Kidney (tissue), 14 donors: Measurements from ENCODE around the gene APH1B. TPM values are rescaled to one million over a fixed set of nuclear protein-coding genes. Genes with fewer than 3 reads are reported as not detected.

Experiments used
- DNase-seq, 5 donors: peaks; one replicate each; pipeline ENCODE4 v3.0.0-alpha.2; 2013 to 2020
- FAIRE-seq: peaks from 2 replicates; lab custom pipeline; 2012; peaks lifted over from hg19 to GRCh38; lab: Jason Lieb, UNC
- H3K27ac ChIP-seq, 2 donors: one replicate each; pipeline ENCODE4 v1.7.0; 2013; ENCODE audit warnings: low read depth in 2 of 2, low read length in 2 of 2, inconsistent platforms in 1 of 2
- H3K27me3 ChIP-seq: one replicate; pipeline ENCODE4 v1.7.1; 2013; ENCODE audit warnings: low read length, inconsistent platforms; ENCODE audit not compliant: control insufficient read depth, insufficient read depth
- H3K36me3 ChIP-seq, 3 donors: one replicate each; pipeline versions ENCODE4 v1.7.0 to v1.7.1; 2013; ENCODE audit warnings: low read length in 3 of 3, control low read depth in 1 of 3, inconsistent platforms in 1 of 3; ENCODE audit not compliant: insufficient read depth in 3 of 3, control insufficient read depth in 2 of 3
- H3K4me1 ChIP-seq, 3 donors: one replicate each; pipeline versions ENCODE4 v1.7.0 to v1.7.1; 2013; ENCODE audit warnings: low read length in 3 of 3, inconsistent platforms in 1 of 3, low read depth in 1 of 3; ENCODE audit not compliant: control insufficient read depth in 2 of 3, insufficient read depth in 2 of 3
- H3K4me3 ChIP-seq, 3 donors: one replicate each; pipeline versions ENCODE4 v1.7.0 to v1.8.1; 2013; ENCODE audit warnings: low read length in 3 of 3, control low read depth in 1 of 3, inconsistent platforms in 1 of 3
- H3K9ac ChIP-seq, 3 donors: one replicate each; pipeline versions ENCODE4 v1.7.0 to v1.7.1; 2013; ENCODE audit warnings: low read length in 3 of 3, control low read depth in 1 of 3, inconsistent platforms in 1 of 3
- H3K9me3 ChIP-seq, 3 donors: one replicate each; pipeline versions ENCODE4 v1.7.0 to v1.7.1; 2013; ENCODE audit warnings: low read length in 3 of 3, control low read depth in 1 of 3, inconsistent platforms in 1 of 3; ENCODE audit not compliant: control insufficient read depth in 2 of 3, insufficient read depth in 1 of 3
- intact Hi-C: fragments of 100-400 bp; cut with DNase I; formaldehyde crosslinking; loops from one replicate; pipeline ENCODE4 v1.11.1; 2022
- polyA plus RNA-seq: library from polyadenylated mRNA; stranded (reverse); fragments of 350-450 nt; fragmentation: Illumina TruSeq; extraction: RNeasy Lipid Tissue Mini Kit (QIAGEN cat#74804); gene quantifications from one replicate; pipeline ENCODE4 v1.2.3, GENCODE V29; 2014; ENCODE audit warnings: low read depth, low replicate concordance; ENCODE audit not compliant: insufficient read depth
- total RNA-seq: library from RNA; stranded (reverse); fragmentation: NEBNext Ultra II Directional; extraction: Animal tissue kit (Norgen Biotek cat#: 25700); gene quantifications from one replicate; pipeline ENCODE4 v1.2.1, GENCODE V29; 2021
- TF ChIP-seq, protein P1 (sequence below): IDR thresholded peaks from 3 replicates; pipeline ENCODE4 v1.5.1; 2012; ENCODE audit warnings: mild to moderate bottlenecking, moderate library complexity, borderline replicate concordance; ENCODE audit not compliant: insufficient read depth; ENCODE audit errors: extremely low read depth
- donor health status: control.
- donor health status: control.
- donor health status: control.
- donor health status: control.
- donor health status: control.
- donor health status: DM: yes; HTN: yes; CAD: no.
- donor health status: Normal renal cell carcinoma (clear cell type).

The APH1B gene
- total and polyA plus RNA-seq, 2 donors from 2014 or later = 12.3 to 22.4 TPM

- DNase-seq (peak in 2 of 5 donors; percentile 24 to 64), FAIRE-seq (peak; percentile 74)
- peaks cover 5 to 7% (median 6%) of the 10 kb centered on the region in 3 donors for H3K4me1 ChIP-seq
- H3K4me3 ChIP-seq = no peak overlapping the region
- peak overlapping the region; percentile 18 to 52 for H3K27ac ChIP-seq
- intact Hi-C loops = no loop called here
- TF ChIP-seq, protein P1, sequence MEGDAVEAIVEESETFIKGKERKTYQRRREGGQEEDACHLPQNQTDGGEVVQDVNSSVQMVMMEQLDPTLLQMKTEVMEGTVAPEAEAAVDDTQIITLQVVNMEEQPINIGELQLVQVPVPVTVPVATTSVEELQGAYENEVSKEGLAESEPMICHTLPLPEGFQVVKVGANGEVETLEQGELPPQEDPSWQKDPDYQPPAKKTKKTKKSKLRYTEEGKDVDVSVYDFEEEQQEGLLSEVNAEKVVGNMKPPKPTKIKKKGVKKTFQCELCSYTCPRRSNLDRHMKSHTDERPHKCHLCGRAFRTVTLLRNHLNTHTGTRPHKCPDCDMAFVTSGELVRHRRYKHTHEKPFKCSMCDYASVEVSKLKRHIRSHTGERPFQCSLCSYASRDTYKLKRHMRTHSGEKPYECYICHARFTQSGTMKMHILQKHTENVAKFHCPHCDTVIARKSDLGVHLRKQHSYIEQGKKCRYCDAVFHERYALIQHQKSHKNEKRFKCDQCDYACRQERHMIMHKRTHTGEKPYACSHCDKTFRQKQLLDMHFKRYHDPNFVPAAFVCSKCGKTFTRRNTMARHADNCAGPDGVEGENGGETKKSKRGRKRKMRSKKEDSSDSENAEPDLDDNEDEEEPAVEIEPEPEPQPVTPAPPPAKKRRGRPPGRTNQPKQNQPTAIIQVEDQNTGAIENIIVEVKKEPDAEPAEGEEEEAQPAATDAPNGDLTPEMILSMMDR = no peak
- H3K9ac ChIP-seq = no peak overlapping the region
- no peaks in the 10 kb centered on the region for H3K36me3 ChIP-seq
- H3K27me3 ChIP-seq = no peaks in the 10 kb centered on the region
- no peaks in the 10 kb centered on the region for H3K9me3 ChIP-seq
Observed at GRCh38 chr15:63306492-63307073, 29.2 kb downstream of the APH1B start.

- no peak for FAIRE-seq
Observed at GRCh38 chr15:63308491-63308890, 31.1 kb downstream of the APH1B start.

DNA sequence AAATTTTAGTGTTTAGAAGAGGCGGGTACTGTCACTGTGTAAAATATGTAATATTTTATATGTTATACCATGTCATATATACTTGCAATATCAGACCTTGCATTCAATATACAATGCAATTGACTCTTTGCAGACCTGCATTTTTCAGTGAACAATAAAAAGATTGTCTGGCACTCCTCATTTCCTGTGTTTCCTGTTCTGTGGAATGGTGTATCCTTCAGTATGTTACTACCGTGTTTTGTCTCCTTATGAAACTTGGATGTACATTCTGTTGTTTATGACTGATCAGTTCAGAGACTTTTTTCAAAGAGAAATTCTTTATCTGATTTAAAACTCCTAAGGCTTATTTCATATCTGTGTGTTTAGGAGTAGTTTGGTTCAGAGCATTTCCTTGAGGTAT lies 31.5 kb downstream of the APH1B start:
- Histone ChIP-seq H3K9me3 (no peaks in the 10 kb centered on the region), H3K4me3 (no peak overlapping the region), H3K27ac (no peak overlapping the region), H3K36me3 (no peaks in the 10 kb centered on the region), H3K4me1 (peaks cover 5 to 7% (median 6%) of the 10 kb centered on the region in 3 donors), H3K9ac (no peak overlapping the region), H3K27me3 (no peaks in the 10 kb centered on the region)
- no peak for DNase-seq
- intact Hi-C loops = no loop called here
- no peak for FAIRE-seq
- TF ChIP-seq, protein P1 = no peak

More at GRCh38 chr15:63308491-63308890, 31.1 kb downstream of the APH1B start:
- no peaks in the 10 kb centered on the region for H3K9me3 ChIP-seq
- H3K36me3 ChIP-seq = no peaks in the 10 kb centered on the region
- TF ChIP-seq, protein P1 = no peak
- no peak overlapping the region for H3K27ac ChIP-seq
- intact Hi-C loops = no loop called here
- peaks cover 5 to 7% (median 6%) of the 10 kb centered on the region in 3 donors for H3K4me1 ChIP-seq
- no peak overlapping the region for H3K9ac ChIP-seq
- no peak for DNase-seq
- no peak overlapping the region for H3K4me3 ChIP-seq
- H3K27me3 ChIP-seq = no peaks in the 10 kb centered on the region

DNA sequence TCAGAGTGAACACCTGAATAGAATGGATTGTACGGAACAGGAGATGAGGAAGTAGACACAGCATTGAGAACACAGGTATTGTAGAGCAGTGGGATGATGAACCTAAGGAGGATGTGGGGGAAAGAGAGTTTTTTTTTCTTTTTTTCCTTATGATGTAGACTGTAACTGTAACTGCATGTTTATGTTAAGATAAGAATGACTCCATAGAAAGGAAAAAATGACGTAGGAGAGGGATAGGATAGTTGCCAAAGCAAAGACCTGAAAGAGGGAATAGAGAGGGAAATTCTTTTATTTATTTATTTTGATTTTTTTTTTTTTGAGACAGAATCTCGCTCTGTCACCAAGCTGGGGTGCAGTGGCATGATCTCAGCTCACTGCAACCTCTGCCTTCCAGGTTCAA lies 33.2 kb downstream of the APH1B start:
- intact Hi-C loops = no loop called here
- Histone ChIP-seq H3K4me3 (no peak overlapping the region), H3K9ac (no peak overlapping the region), H3K27ac (no peak overlapping the region), H3K4me1 (peaks cover 5 to 7% (median 6%) of the 10 kb centered on the region in 3 donors), H3K9me3 (no peaks in the 10 kb centered on the region), H3K27me3 (no peaks in the 10 kb centered on the region), H3K36me3 (no peaks in the 10 kb centered on the region)
- DNase-seq = no peak
- TF ChIP-seq, protein P1 = no peak
- FAIRE-seq = no peak
